ENCODE data around the gene PJA1.

- no peak for TF ChIP-seq POLR2A (IDR thresholded peaks at IDR 0.05; ENCODE audit: low read length)
- no peak for TF ChIP-seq GATA1 (IDR thresholded peaks at IDR 0.05; ENCODE audit: low read depth, low read length)
Measured at GRCh38 chrX:69124108-69124507, 41.1 kb downstream of the PJA1 start.
